A549 (cell line): ENCODE measurements around the gene CIAO3. TPM values are rescaled to one million over a fixed set of nuclear protein-coding genes. Genes with fewer than 3 reads are reported as not detected.
A peak's percentile ranks its signal among the peaks of the same experiment; 100 is the strongest.

Source experiments
- ATAC-seq, 2 experiments: fragments of 200-7000 bp in 1 of 2; fragments of >200 bp in 1 of 2; cut with Nextera tagmentation in 1 of 2; cut with Tn5 transposase in 1 of 2; 3 replicates each; pipeline versions ENCODE4 v1.8.0 to v1.9.1; 2018 to 2020; ENCODE audit warnings: mild to moderate bottlenecking in 1 of 2, moderate library complexity in 1 of 2
- CTCF ChIA-PET: fragments of 300-600 bp; sonication (Branson Sonifier 250); formaldehyde crosslinking; extraction: SDS; loops from one replicate; lab custom pipeline; 2021; ENCODE audit warnings: antibody characterized with exemption, inconsistent platforms; lab: Yijun Ruan, JAX
- POLR2A ChIA-PET: fragments of 350-600 bp; formaldehyde crosslinking; extraction: SDS; loops from one replicate; lab custom pipeline; 2021; ENCODE audit warnings: antibody characterized with exemption, inconsistent platforms; lab: Yijun Ruan, JAX
- DNase-seq, 2 experiments: peaks; one replicate each; pipeline versions ENCODE4 v3.0.0 to v3.0.0-alpha.2; 2011 to 2016; ENCODE audit warnings: low read depth in 1 of 2, low spot score in 1 of 2
- FAIRE-seq: peaks from 2 replicates; lab custom pipeline; 2011; peaks lifted over from hg19 to GRCh38; lab: Jason Lieb, UNC
- H3K27ac ChIP-seq, 2 experiments: fragments of >200 bp; sonication (Bioruptor Twin); formaldehyde crosslinking; 3 replicates each; pipeline ENCODE4 v1.5.1; 2016 to 2017
- H3K4me1 ChIP-seq: fragments of >200 bp; sonication (Bioruptor Twin); formaldehyde crosslinking; 3 replicates; pipeline ENCODE4 v1.6.1; 2016
- H3K4me2 ChIP-seq: fragments of >200 bp; sonication (Bioruptor Twin); formaldehyde crosslinking; 3 replicates; pipeline ENCODE4 v1.6.1; 2016
- H3K4me3 ChIP-seq: fragments of >200 bp; sonication (Bioruptor Twin); formaldehyde crosslinking; 3 replicates; pipeline ENCODE4 v1.5.1; 2016
- H3K9me3 ChIP-seq: fragments of >200 bp; sonication (Bioruptor Twin); formaldehyde crosslinking; 3 replicates; pipeline ENCODE4 v1.6.1; 2016
- BHLHE40 ChIP-seq: IDR thresholded peaks from 2 replicates; pipeline ENCODE4 v1.6.1; 2012; ENCODE audit warnings: low read depth, low read length, inconsistent platforms
- CBX2 ChIP-seq: fragments of 200-600 bp; sonication (generic); IDR thresholded peaks from 2 replicates; pipeline ENCODE4 v1.6.1; 2016; ENCODE audit warnings: low read depth, mild to moderate bottlenecking, borderline replicate concordance
- CBX8 ChIP-seq: fragments of 200-600 bp; sonication (generic); IDR thresholded peaks from 2 replicates; pipeline ENCODE4 v1.6.1; 2016
- EHF ChIP-seq: fragments of 250-450 bp; sonication (Bioruptor Pico); IDR thresholded peaks from 2 replicates; pipeline ENCODE4 v1.5.0; 2020; ENCODE audit warnings: mild to moderate bottlenecking
- EP300 ChIP-seq, 2 experiments: fragments of >200 bp; sonication (Bioruptor Twin); formaldehyde crosslinking; IDR thresholded peaks; 2 replicates in 1 of 2; 3 replicates in 1 of 2; pipeline ENCODE4 v1.6.1; 2016 to 2017
- ESRRA ChIP-seq: fragments of 150-350 bp; IDR thresholded peaks from 2 replicates; pipeline ENCODE4 v1.6.1; 2014; ENCODE audit warnings: mild to moderate bottlenecking, low read length, borderline replicate concordance
- HEYL ChIP-seq: fragments of 250-450 bp; sonication (Bioruptor Pico); IDR thresholded peaks from 2 replicates; pipeline ENCODE4 v1.8.0; 2021; ENCODE audit warnings: mild to moderate bottlenecking, moderate library complexity
- HOXB13 ChIP-seq: fragments of 250-450 bp; sonication (Bioruptor Pico); IDR thresholded peaks from 2 replicates; pipeline ENCODE4 v1.5.0; 2020; ENCODE audit warnings: low read depth, mild to moderate bottlenecking, moderate library complexity
- HOXB5 ChIP-seq: fragments of 250-450 bp; sonication (Bioruptor Pico); IDR thresholded peaks from 2 replicates; pipeline ENCODE4 v1.5.0; 2020; ENCODE audit warnings: mild to moderate bottlenecking, moderate library complexity
- JUN ChIP-seq, 2 experiments: fragments of >200 bp; sonication (Bioruptor Twin); formaldehyde crosslinking; IDR thresholded peaks; 2 replicates in 1 of 2; 3 replicates in 1 of 2; pipeline ENCODE4 v1.6.1; 2016 to 2017
- KDM5A ChIP-seq: fragments of 200-600 bp; sonication (generic); IDR thresholded peaks from 2 replicates; pipeline ENCODE4 v1.6.1; 2016; ENCODE audit warnings: antibody characterized with exemption, mild to moderate bottlenecking
- MAFK ChIP-seq: fragments of 450-650 bp; IDR thresholded peaks from 2 replicates; pipeline ENCODE4 v1.6.1; 2014; ENCODE audit not compliant: partially characterized antibody
- NR3C1 ChIP-seq: fragments of >200 bp; sonication (Bioruptor Twin); formaldehyde crosslinking; IDR thresholded peaks from 3 replicates; pipeline ENCODE4 v1.6.1; 2017
- PHF8 ChIP-seq: fragments of 200-600 bp; sonication (generic); IDR thresholded peaks from 2 replicates; pipeline ENCODE4 v1.6.1; 2016; ENCODE audit warnings: low read depth, mild to moderate bottlenecking, antibody characterized with exemption, moderate library complexity, borderline replicate concordance
- POLR2A ChIP-seq: IDR thresholded peaks from 2 replicates; pipeline ENCODE4 v1.6.1; 2012; ENCODE audit warnings: mild to moderate bottlenecking, low read length
- POLR2AphosphoS2 ChIP-seq: conservative IDR thresholded peaks from 2 replicates; pipeline ENCODE4 v1.6.1; 2012; ENCODE audit warnings: low read length, improper control_type of control experiment, inconsistent platforms
- RARB ChIP-seq: fragments of 250-450 bp; sonication (Bioruptor Pico); IDR thresholded peaks from 2 replicates; pipeline ENCODE4 v1.8.0; 2021; ENCODE audit warnings: mild to moderate bottlenecking, moderate library complexity
- RNF2 ChIP-seq: fragments of 200-600 bp; sonication (generic); IDR thresholded peaks from 2 replicates; pipeline ENCODE4 v1.6.1; 2016; ENCODE audit warnings: low read depth, mild to moderate bottlenecking, antibody characterized with exemption, moderate library complexity, borderline replicate concordance
- SREBF2 ChIP-seq: fragments of 450-650 bp; IDR thresholded peaks from 2 replicates; pipeline ENCODE4 v1.6.1; 2014; ENCODE audit warnings: mild to moderate bottlenecking, moderate library complexity
- ZNF302 ChIP-seq: fragments of 250-450 bp; sonication (Bioruptor Pico); IDR thresholded peaks from 2 replicates; pipeline ENCODE4 v1.9.0; 2021; ENCODE audit warnings: inconsistent platforms, mild to moderate bottlenecking, moderate library complexity
- ZSCAN20 ChIP-seq: fragments of 250-450 bp; sonication (Bioruptor Pico); IDR thresholded peaks from 2 replicates; pipeline ENCODE4 v1.8.0; 2022; ENCODE audit warnings: mild to moderate bottlenecking, moderate library complexity
- WGBS: methylation state at CpG from one replicate; pipeline ENCODE4 v1.1.6; 2017; ENCODE audit errors: missing lambda C conversion rate; 5-methylcytosine and 5-hydroxymethylcytosine counted together
- polyA plus RNA-seq, 4 experiments: library from polyadenylated mRNA; depleted of rRNA in 3 of 4; stranded (reverse); fragments of >200 nt; fragmentation: RNase III in 1 of 4; extraction: RNeasy Plus Mini Kit Qiagen cat#74134 plus additional on column Dnase treatment in 1 of 4; gene quantifications; 2 replicates in 3 of 4; 3 replicates in 1 of 4; pipeline ENCODE4 v1.2.3, GENCODE V29; 2011 to 2017
- TF ChIP-seq, protein P1 (sequence below): fragments of 150-350 bp; IDR thresholded peaks from 2 replicates; pipeline ENCODE4 v1.6.1; 2014; ENCODE audit warnings: low read depth, mild to moderate bottlenecking, low read length
- TF ChIP-seq, protein P2 (sequence below): fragments of 250-450 bp; sonication (Bioruptor Pico); IDR thresholded peaks from 2 replicates; pipeline ENCODE4 v1.5.0; 2020; ENCODE audit warnings: low read depth, mild to moderate bottlenecking, moderate library complexity
- TF ChIP-seq, protein P3 (sequence below): IDR thresholded peaks from 2 replicates; pipeline ENCODE4 v1.6.1; 2012; ENCODE audit warnings: low read depth, borderline replicate concordance

The CIAO3 gene
- polyA plus RNA-seq, 2 of the 4 experiments (the other 2 are of a cell fraction): 17.4 to 23.0 TPM

DNA sequence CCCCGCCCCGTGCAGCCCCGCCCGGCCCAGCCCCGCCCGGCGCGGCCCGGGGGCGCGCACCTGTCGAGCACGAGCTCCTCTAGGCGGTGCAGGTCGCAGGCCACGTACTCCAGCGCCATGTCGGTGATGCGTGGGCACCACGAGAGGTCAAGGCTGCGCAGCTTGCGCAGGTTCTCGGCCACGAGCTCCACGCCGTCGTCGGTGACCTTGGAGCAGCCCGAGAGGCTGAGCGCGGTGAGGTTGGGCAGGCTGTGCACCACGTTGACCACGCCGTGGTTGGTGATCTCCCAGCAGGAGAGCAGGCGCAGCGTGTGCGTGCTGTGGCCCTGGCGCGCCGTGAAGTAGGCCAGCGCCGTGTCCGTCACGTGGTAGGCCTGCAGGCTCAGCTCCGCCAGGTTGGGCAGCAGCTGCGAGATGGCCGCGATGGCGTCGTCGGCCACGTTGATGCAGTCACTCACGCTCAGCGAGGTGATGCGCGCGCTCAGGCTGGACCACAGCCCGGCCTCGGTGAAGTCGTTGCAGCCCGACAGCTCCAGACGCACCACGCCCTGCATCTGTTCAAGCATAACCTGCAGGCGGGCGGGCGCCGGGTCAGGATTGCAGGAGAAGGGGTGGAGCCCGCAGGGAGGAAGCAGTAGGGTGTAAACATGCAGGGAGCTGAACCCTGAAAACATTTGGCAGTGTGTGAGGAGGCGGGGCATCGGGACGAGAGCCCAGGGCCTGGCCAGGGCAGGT, 45.3 kb downstream of the CIAO3 start (continued):
- TF ChIP-seq, protein P1, sequence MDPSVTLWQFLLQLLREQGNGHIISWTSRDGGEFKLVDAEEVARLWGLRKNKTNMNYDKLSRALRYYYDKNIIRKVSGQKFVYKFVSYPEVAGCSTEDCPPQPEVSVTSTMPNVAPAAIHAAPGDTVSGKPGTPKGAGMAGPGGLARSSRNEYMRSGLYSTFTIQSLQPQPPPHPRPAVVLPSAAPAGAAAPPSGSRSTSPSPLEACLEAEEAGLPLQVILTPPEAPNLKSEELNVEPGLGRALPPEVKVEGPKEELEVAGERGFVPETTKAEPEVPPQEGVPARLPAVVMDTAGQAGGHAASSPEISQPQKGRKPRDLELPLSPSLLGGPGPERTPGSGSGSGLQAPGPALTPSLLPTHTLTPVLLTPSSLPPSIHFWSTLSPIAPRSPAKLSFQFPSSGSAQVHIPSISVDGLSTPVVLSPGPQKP: no peak

DNA sequence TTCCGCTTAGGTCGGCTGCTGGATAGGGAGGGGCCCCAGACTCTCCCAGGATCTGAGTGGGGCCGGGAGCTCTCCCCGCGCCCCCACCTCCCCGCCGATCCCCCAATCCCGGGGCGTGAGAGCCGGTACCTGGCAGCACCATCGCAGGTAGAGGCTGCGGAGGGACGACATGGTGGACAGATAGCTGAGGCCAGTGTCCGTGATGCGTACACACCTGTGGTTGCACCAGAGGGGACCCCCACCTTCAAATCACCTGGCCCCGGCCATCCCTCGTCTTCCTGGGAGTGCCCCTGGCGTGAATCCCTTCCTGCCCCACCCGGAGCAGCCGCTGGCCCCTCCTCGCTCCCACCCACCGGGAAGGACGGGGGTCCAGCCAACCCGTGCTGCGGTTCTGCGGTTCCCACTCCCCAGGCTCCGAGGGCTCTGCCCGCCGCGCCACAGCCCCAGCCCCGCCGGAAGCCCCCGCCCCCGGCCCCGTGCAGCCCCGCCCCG, 45.9 kb downstream of the CIAO3 start:
- 11% methylated on average over 9 of the region's 37 CpGs for WGBS
- POLR2A ChIA-PET: interaction anchor here (1.1 to 1.6 kb wide), 4 partner anchors 9 to 26 kb away, joined by 3 to 7 read pairs (median 6); partner anchors contain the start of gene ANTKMT
- FAIRE-seq (no peak), DNase-seq (no peak), ATAC-seq (no peak)
- Histone ChIP-seq H3K4me3 (peak overlapping the region; percentile 37), H3K27ac (peak overlapping the region in 1 of 2 experiments; percentile 76; a peak in 4 of 6 replicates), H3K4me1 (peaks cover 18% of the 10 kb centered on the region; the same call in 2 of the 3 replicates), H3K9me3 (no peaks in the 10 kb centered on the region), H3K4me2 (peak overlapping the region; percentile 91)
- TF ChIP-seq ZNF302 (CRISPR knock-in tag): no peak
- TF ChIP-seq, protein P2, sequence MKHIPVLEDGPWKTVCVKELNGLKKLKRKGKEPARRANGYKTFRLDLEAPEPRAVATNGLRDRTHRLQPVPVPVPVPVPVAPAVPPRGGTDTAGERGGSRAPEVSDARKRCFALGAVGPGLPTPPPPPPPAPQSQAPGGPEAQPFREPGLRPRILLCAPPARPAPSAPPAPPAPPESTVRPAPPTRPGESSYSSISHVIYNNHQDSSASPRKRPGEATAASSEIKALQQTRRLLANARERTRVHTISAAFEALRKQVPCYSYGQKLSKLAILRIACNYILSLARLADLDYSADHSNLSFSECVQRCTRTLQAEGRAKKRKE: no peak
- TF ChIP-seq POLR2AphosphoS2: no peak
- TF ChIP-seq CBX2: no peak
- no peak for TF ChIP-seq BHLHE40
- TF ChIP-seq PHF8: no peak
- no peak for TF ChIP-seq SREBF2
- no peak for TF ChIP-seq NR3C1
- no peak for TF ChIP-seq EP300 (IDR thresholded peaks at IDR 0.05)
- no peak for TF ChIP-seq HOXB5 (CRISPR knock-in tag)
- TF ChIP-seq POLR2A: no peak
- TF ChIP-seq RARB (CRISPR knock-in tag): no peak
- TF ChIP-seq CBX8: no peak
- TF ChIP-seq KDM5A: no peak
- CTCF ChIA-PET: interaction anchor here (1.0 to 2.5 kb wide), 8 partner anchors 9 to 90 kb away, joined by 3 to 25 read pairs (median 5); no protein-coding TSS in a partner anchor

DNA sequence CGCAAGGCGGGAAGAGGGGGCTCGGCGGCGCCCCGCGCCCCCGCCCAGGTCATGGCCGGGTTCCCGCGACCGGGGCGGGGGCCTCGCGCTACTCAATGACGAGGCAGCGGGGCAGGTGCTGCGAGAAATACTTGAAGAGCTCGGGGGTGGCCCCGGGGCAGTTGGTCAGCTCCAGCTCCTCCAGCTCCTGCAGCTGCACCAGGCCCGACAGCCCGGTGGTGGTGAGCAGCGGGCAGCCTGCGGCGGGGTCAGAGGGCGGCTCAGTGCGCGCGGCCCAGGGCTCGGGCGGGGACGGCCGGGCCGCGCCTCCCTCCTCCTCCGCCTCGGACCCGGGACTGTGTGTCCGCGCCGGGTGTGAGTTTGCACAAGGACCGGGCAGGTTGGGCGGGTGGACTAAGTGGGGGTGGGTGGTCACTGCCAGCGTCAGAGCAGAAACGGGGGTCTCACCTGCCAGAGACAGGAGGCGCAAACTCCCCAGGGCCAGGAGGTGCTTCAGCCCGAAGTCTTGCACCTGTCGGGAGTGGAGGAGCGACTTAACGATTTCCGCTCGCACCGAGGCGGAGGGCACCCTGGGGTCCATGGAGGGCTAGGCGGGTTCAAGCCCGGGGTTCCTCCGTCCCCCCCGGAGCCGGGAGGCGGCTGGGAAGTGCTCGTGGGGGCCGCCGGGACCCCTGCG, 46.5 kb downstream of the CIAO3 start:
- no peak for TF ChIP-seq JUN (IDR thresholded peaks at IDR 0.05)
- TF ChIP-seq RNF2: no peak
- TF ChIP-seq, protein P3, sequence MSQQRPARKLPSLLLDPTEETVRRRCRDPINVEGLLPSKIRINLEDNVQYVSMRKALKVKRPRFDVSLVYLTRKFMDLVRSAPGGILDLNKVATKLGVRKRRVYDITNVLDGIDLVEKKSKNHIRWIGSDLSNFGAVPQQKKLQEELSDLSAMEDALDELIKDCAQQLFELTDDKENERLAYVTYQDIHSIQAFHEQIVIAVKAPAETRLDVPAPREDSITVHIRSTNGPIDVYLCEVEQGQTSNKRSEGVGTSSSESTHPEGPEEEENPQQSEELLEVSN: no peak
- TF ChIP-seq CBX2: no peak
- TF ChIP-seq HOXB13: no peak
- TF ChIP-seq KDM5A: no peak
- no peak for TF ChIP-seq EHF
- no peak for TF ChIP-seq ESRRA
- TF ChIP-seq ZSCAN20 (CRISPR knock-in tag): no peak
- no peak for TF ChIP-seq MAFK
- TF ChIP-seq HEYL (CRISPR knock-in tag): no peak
- TF ChIP-seq SREBF2: no peak
- Histone ChIP-seq H3K4me2 (peak overlapping the region; percentile 91), H3K4me3 (peak overlapping the region; percentile 37), H3K9me3 (no peaks in the 10 kb centered on the region), H3K4me1 (peaks cover 22% of the 10 kb centered on the region; the same call in 2 of the 3 replicates), H3K27ac (peak overlapping the region in 1 of 2 experiments; percentile 76; a peak in 3 of 6 replicates)
- FAIRE-seq (no peak), DNase-seq (no peak), ATAC-seq (no peak)
- CTCF ChIA-PET: interaction anchor here (1.0 to 2.1 kb wide), 4 partner anchors 13 to 91 kb away, joined by 4 to 5 read pairs (median 4); no protein-coding TSS in a partner anchor
- WGBS: 22% methylated on average over 20 of the region's 64 CpGs
- POLR2A ChIA-PET: no interaction called here
